ENCODE results near the gene BCDIN3D. TPM values are rescaled to one million over a fixed set of nuclear protein-coding genes. Genes with fewer than 3 reads are reported as not detected.

BCDIN3D gene
- total RNA-seq, 2 donors from 2014 or later = 3.0 to 8.0 TPM

- H3K9me3 ChIP-seq = no peaks in the 10 kb centered on the region
- no peak for DNase-seq (ENCODE audit: low spot score)
- intact Hi-C loops (cut with DNase I) = no loop called here
- H3K4me3 ChIP-seq = no peak overlapping the region
- H3K27ac ChIP-seq = no peak overlapping the region
- H3K36me3 ChIP-seq = no peaks in the 10 kb centered on the region
- no peaks in the 10 kb centered on the region for H3K4me1 ChIP-seq (replicated peaks)
- 83% methylated on average over 23 of the region's 32 CpGs for WGBS
- TF ChIP-seq POLR2A (IDR thresholded peaks at IDR 0.05) = no peak
- no peaks in the 10 kb centered on the region for H3K27me3 ChIP-seq (replicated peaks; ENCODE audit: insufficient read depth)
Measured at GRCh38 chr12:49794811-49795653, 47.9 kb downstream of the BCDIN3D start.

- Histone ChIP-seq H3K4me1 (replicated peaks) (no peaks in the 10 kb centered on the region), H3K27me3 (replicated peaks; ENCODE audit: insufficient read depth) (no peaks in the 10 kb centered on the region), H3K9me3 (no peaks in the 10 kb centered on the region), H3K27ac (no peak overlapping the region), H3K4me3 (no peak overlapping the region), H3K36me3 (no peaks in the 10 kb centered on the region)
- 93% methylated on average over 5 of the region's 5 CpGs for WGBS
- DNase-seq (ENCODE audit: low spot score) = no peak
- TF ChIP-seq POLR2AphosphoS5 (IDR thresholded peaks at IDR 0.05) (no peak), CTCF (IDR thresholded peaks at IDR 0.05) (no peak), POLR2A (IDR thresholded peaks at IDR 0.05) (no peak)
- intact Hi-C loops (cut with DNase I) = no loop called here
Measured at GRCh38 chr12:49794021-49794420, 48.9 kb downstream of the BCDIN3D start.

DNA sequence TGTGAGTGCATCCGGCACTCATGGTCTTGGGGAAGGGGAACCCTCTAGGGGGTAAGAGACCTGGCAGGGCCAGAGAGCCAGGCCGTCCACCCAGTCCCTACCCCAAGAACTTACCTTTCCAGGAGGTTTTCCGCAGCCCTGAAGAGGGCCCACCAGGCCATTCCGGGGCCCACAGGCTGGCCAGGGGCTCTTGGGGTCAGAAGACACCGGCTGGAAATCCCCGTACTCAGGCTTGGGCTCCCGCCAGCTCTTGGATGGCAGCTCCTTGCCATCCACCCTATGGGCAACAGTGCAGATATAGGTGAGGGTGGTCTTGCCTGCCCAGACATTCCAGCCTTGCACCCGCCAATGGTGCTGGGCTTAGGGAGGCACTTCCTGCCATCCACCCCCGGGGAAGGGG, 49.3 kb downstream of the BCDIN3D start:
- WGBS = 85% methylated on average over 9 of the region's 9 CpGs
- Histone ChIP-seq H3K27ac (no peak overlapping the region), H3K4me3 (no peak overlapping the region), H3K9me3 (no peaks in the 10 kb centered on the region), H3K4me1 (replicated peaks) (no peaks in the 10 kb centered on the region), H3K36me3 (no peaks in the 10 kb centered on the region), H3K27me3 (replicated peaks; ENCODE audit: insufficient read depth) (no peaks in the 10 kb centered on the region)
- intact Hi-C loops (cut with DNase I) = no loop called here
- TF ChIP-seq CTCF (IDR thresholded peaks at IDR 0.05) = no peak
- no peak for TF ChIP-seq POLR2AphosphoS5 (IDR thresholded peaks at IDR 0.05)
- no peak for TF ChIP-seq POLR2A (IDR thresholded peaks at IDR 0.05)
- no peak for DNase-seq (ENCODE audit: low spot score)

DNA sequence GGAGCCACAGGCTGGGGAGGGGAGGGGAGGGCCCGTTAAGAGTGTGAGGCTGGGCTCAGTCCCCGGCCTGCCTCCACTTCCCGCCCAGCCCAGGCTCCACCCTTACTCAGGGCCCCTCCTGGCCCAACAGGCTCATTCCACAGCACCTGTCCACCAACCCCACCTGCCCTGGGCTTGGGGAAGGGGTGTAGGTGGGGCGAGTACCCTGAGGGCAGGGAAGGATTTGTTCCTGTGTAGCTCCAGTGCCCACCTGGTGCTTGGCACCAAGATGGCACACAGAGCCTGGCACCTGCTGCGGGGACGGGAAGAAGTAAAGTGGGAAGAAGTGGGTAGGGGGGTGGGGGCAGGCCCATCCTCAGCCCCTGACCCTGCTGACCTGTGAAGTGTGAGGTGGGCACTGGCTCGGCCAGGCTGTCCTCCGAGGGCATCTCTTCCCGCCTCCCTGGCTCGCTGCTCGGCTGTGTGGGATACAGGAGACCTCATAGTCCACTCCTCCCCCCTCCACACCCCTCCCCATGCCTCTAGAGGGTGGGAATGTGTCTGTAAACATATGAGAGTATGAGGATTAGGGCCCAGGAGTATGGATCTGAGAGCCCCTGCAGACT, 49.8 kb downstream of the BCDIN3D start:
- TF ChIP-seq CTCF (IDR thresholded peaks at IDR 0.05) (no peak), POLR2AphosphoS5 (IDR thresholded peaks at IDR 0.05) (no peak)
- Histone ChIP-seq H3K4me3 (no peak overlapping the region), H3K27me3 (replicated peaks; ENCODE audit: insufficient read depth) (no peaks in the 10 kb centered on the region), H3K9me3 (no peaks in the 10 kb centered on the region), H3K27ac (no peak overlapping the region), H3K4me1 (replicated peaks) (no peaks in the 10 kb centered on the region), H3K36me3 (no peaks in the 10 kb centered on the region)
- 84% methylated on average over 11 of the region's 11 CpGs for WGBS
- DNase-seq (ENCODE audit: low spot score) = no peak
- intact Hi-C loops (cut with DNase I) = no loop called here

- Histone ChIP-seq H3K36me3 (no peaks in the 10 kb centered on the region), H3K4me1 (replicated peaks) (no peaks in the 10 kb centered on the region), H3K9me3 (no peaks in the 10 kb centered on the region), H3K27ac (no peak overlapping the region), H3K4me3 (no peak overlapping the region), H3K27me3 (replicated peaks; ENCODE audit: insufficient read depth) (no peaks in the 10 kb centered on the region)
- DNase-seq (ENCODE audit: low spot score) = no peak
- TF ChIP-seq POLR2A (IDR thresholded peaks at IDR 0.05) (no peak), CTCF (IDR thresholded peaks at IDR 0.05) (no peak), POLR2AphosphoS5 (IDR thresholded peaks at IDR 0.05) (no peak)
- 91% methylated on average over 20 of the region's 20 CpGs for WGBS
- intact Hi-C loops (cut with DNase I) = no loop called here
Measured at GRCh38 chr12:49792181-49792970, 50.5 kb downstream of the BCDIN3D start.

Data from prostate gland (tissue), 2 donors.